Neural cell (in vitro differentiated cells): ENCODE measurements around the gene GTPBP10. TPM values are rescaled to one million over a fixed set of nuclear protein-coding genes. Genes with fewer than 3 reads are reported as not detected.

Source experiments
- H2AFZ ChIP-seq: fragments of 200-600, 300-800 bp; sonication (generic), shearing (Covaris generic); 2 replicates; pipeline ENCODE4 v1.6.0; 2014; ENCODE audit warnings: low read depth, mild to moderate bottlenecking, antibody characterized with exemption, low read length, moderate library complexity
- H3F3A ChIP-seq: fragments of 200-600 bp; shearing (Covaris generic); 2 replicates; pipeline ENCODE4 v1.6.1; 2016; ENCODE audit warnings: mild to moderate bottlenecking, moderate library complexity, mixed read lengths, antibody characterized with exemption, low read length; ENCODE audit not compliant: insufficient read depth, poor library complexity, severe bottlenecking
- H3K27ac ChIP-seq: fragments of 200-600, 300-800 bp; sonication (generic), shearing (Covaris generic); 2 replicates; pipeline ENCODE4 v1.5.1; 2014; ENCODE audit warnings: mild to moderate bottlenecking, low read length, moderate library complexity
- H3K27me3 ChIP-seq: fragments of 300-800, 200-600 bp; sonication (generic), shearing (Covaris generic); 2 replicates; pipeline ENCODE4 v1.6.0; 2014; ENCODE audit warnings: mild to moderate bottlenecking, low read depth, low read length, moderate library complexity; ENCODE audit not compliant: insufficient read depth
- H3K36me3 ChIP-seq: fragments of 300-800, 200-600 bp; sonication (generic), shearing (Covaris generic); 2 replicates; pipeline ENCODE4 v1.5.1; 2014; ENCODE audit warnings: mild to moderate bottlenecking, antibody characterized with exemption, low read length, moderate library complexity; ENCODE audit not compliant: insufficient read depth
- H3K4me2 ChIP-seq: fragments of 300-800, 200-600 bp; sonication (generic), shearing (Covaris generic); 2 replicates; pipeline ENCODE4 v1.6.0; 2014; ENCODE audit warnings: mild to moderate bottlenecking, low read length
- H3K4me3 ChIP-seq: fragments of 300-800, 200-600 bp; sonication (generic), shearing (Covaris generic); 2 replicates; pipeline ENCODE4 v1.5.1; 2014; ENCODE audit warnings: mild to moderate bottlenecking, low read length, moderate library complexity
- H3K79me2 ChIP-seq: fragments of 200-600 bp; shearing (Covaris generic); replicated peaks from 2 replicates; pipeline ENCODE4 v1.6.0; 2014; ENCODE audit warnings: mild to moderate bottlenecking, low read length, moderate library complexity; ENCODE audit not compliant: insufficient read depth
- H3K9ac ChIP-seq: fragments of 300-800, 200-600 bp; sonication (generic), shearing (Covaris generic); 2 replicates; pipeline ENCODE4 v1.6.1; 2016; ENCODE audit warnings: mild to moderate bottlenecking, low read length, mixed read lengths
- H3K9me2 ChIP-seq: fragments of 200-600 bp; shearing (Covaris generic); 2 replicates; pipeline ENCODE4 v1.6.1; 2016; ENCODE audit warnings: mild to moderate bottlenecking, low read length, mixed read lengths; ENCODE audit not compliant: insufficient read depth
- H3K9me3 ChIP-seq: fragments of 200-600, 300-800 bp; sonication (generic), shearing (Covaris generic); 2 replicates; pipeline ENCODE4 v1.6.1; 2016; ENCODE audit warnings: mild to moderate bottlenecking, mixed run types, low read length, moderate library complexity, mixed read lengths
- H4K20me1 ChIP-seq: fragments of 200-600 bp; shearing (Covaris generic); 2 replicates; pipeline ENCODE4 v1.6.1; 2016; ENCODE audit warnings: mild to moderate bottlenecking, mixed run types; ENCODE audit not compliant: insufficient read depth
- EP300 ChIP-seq: fragments of 450-650 bp; conservative IDR thresholded peaks from 2 replicates; pipeline ENCODE4 v1.6.1; 2014; ENCODE audit warnings: antibody characterized with exemption, mild to moderate bottlenecking, moderate library complexity; ENCODE audit not compliant: poor library complexity, severe bottlenecking
- EZH2 ChIP-seq: fragments of 200-600, 300-800 bp; shearing (Covaris generic), sonication (generic); IDR thresholded peaks from 2 replicates; pipeline ENCODE4 v1.6.1; 2014; ENCODE audit warnings: antibody characterized with exemption, low read length, borderline replicate concordance, mild to moderate bottlenecking; ENCODE audit not compliant: insufficient read depth, poor library complexity, severe bottlenecking
- MXI1 ChIP-seq: fragments of 450-650 bp; conservative IDR thresholded peaks from 2 replicates; pipeline ENCODE4 v1.6.1; 2014; ENCODE audit warnings: antibody characterized with exemption, mild to moderate bottlenecking; ENCODE audit not compliant: poor library complexity, severe bottlenecking
- POLR2AphosphoS5 ChIP-seq: IDR thresholded peaks from 2 replicates; pipeline ENCODE4 v1.6.1; 2012
- RAD21 ChIP-seq: fragments of 450-650 bp; conservative IDR thresholded peaks from 2 replicates; pipeline ENCODE4 v1.6.1; 2014; ENCODE audit warnings: antibody characterized with exemption, mild to moderate bottlenecking, moderate library complexity
- SMC3 ChIP-seq: fragments of 450-650 bp; conservative IDR thresholded peaks from 2 replicates; pipeline ENCODE4 v1.6.1; 2014; ENCODE audit warnings: antibody characterized with exemption, mild to moderate bottlenecking, moderate library complexity; ENCODE audit not compliant: poor library complexity
- TAF1 ChIP-seq: IDR thresholded peaks from 2 replicates; pipeline ENCODE4 v1.6.1; 2012; ENCODE audit warnings: low read depth
- polyA plus RNA-seq: library from polyadenylated mRNA; depleted of rRNA; stranded (reverse); fragments of >200 nt; gene quantifications from 2 replicates; pipeline ENCODE4 v1.2.3, GENCODE V29; 2014
- TF ChIP-seq, protein P1 (sequence below): fragments of 450-650 bp; IDR thresholded peaks from 2 replicates; pipeline ENCODE4 v1.5.1; 2014; ENCODE audit warnings: antibody characterized with exemption, mild to moderate bottlenecking, moderate library complexity; ENCODE audit not compliant: poor library complexity, severe bottlenecking
- TF ChIP-seq, protein P2 (sequence below): IDR thresholded peaks from 2 replicates; pipeline ENCODE4 v1.6.1; 2012; ENCODE audit warnings: borderline replicate concordance

GTPBP10 gene
- polyA plus RNA-seq, 1 donor from 2014 or later = 22.8 TPM

DNA sequence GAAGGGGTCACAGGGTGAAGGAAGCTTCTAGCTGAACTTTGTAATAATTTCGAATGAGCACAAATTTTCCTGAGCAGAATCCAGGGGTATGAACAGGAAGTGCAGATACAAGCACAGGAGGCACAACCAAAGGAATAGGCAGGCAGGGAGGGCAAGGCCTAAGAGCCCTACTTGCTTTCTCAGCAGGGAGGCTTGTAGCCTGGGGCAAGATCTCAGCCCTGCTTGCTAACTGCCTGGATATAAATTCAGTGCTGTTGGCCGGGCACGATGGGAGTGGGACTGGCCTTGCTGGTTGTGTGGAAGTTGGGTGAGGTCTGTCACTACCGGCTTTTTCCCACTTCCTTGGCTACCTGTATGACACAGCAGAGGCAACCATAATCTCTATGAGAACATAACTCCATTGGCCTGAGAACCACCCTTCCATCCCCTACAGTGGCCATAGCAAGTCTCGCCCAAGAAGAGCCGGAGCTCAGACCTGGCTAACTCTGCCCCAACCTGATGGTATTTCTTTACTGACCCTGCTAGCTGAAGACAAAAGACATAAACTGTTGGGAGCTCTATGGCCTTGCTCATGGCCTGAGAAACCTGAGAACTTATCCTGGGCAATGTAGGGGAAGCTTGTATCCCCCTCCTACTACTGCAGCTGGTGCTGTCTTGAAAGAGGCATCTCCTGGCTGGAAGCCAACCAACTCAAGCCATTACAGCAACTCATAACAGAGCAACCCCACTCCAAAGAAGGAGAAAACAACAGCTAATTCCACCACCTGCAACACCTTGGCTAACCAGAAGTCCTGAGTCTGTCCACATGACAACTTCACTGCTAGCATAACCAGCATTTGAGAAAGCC is 84.3 kb downstream of the GTPBP10 start:
- no peaks in the 10 kb centered on the region for H3K27me3 ChIP-seq
- no peak overlapping the region for H3K9ac ChIP-seq
- H3K4me2 ChIP-seq = no peak overlapping the region
- no peak overlapping the region for H2AFZ ChIP-seq
- no peaks in the 10 kb centered on the region for H3K36me3 ChIP-seq
- H3K9me3 ChIP-seq = no peaks in the 10 kb centered on the region
- no peaks in the 10 kb centered on the region for H3K9me2 ChIP-seq
- no peaks in the 10 kb centered on the region for H4K20me1 ChIP-seq
- H3K27ac ChIP-seq = no peak overlapping the region
- no peaks in the 10 kb centered on the region for H3F3A ChIP-seq
- H3K79me2 ChIP-seq = no peaks in the 10 kb centered on the region
- H3K4me3 ChIP-seq = no peak overlapping the region
- TF ChIP-seq SMC3 (no peak), MXI1 (no peak), TAF1 (no peak), RAD21 (no peak)
- TF ChIP-seq, protein P1, sequence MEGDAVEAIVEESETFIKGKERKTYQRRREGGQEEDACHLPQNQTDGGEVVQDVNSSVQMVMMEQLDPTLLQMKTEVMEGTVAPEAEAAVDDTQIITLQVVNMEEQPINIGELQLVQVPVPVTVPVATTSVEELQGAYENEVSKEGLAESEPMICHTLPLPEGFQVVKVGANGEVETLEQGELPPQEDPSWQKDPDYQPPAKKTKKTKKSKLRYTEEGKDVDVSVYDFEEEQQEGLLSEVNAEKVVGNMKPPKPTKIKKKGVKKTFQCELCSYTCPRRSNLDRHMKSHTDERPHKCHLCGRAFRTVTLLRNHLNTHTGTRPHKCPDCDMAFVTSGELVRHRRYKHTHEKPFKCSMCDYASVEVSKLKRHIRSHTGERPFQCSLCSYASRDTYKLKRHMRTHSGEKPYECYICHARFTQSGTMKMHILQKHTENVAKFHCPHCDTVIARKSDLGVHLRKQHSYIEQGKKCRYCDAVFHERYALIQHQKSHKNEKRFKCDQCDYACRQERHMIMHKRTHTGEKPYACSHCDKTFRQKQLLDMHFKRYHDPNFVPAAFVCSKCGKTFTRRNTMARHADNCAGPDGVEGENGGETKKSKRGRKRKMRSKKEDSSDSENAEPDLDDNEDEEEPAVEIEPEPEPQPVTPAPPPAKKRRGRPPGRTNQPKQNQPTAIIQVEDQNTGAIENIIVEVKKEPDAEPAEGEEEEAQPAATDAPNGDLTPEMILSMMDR = no peak

DNA sequence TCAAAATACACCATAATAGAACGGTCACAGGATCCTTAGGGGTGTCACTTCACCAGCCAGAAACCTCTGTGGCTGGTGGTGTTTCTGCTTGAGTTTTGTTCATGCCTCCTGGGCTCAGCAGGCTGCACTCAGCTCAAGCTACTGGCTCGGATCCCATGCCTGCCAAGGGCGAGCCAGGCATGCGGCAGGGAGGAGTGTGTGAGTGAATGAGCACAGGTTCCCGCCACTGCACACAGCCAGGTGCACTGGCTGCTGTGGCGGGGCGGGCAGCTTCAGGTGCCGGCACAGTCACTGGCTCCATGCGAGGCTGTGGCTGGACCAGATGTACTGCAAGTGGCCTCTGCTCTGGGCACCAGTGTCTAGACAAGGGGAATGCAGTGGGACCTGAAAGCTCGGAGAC is 86.2 kb downstream of the GTPBP10 start:
- Histone ChIP-seq H3K27ac (no peak overlapping the region), H4K20me1 (no peaks in the 10 kb centered on the region), H3K4me3 (no peak overlapping the region), H3K4me2 (no peak overlapping the region), H3K36me3 (no peaks in the 10 kb centered on the region), H3K9ac (no peak overlapping the region), H2AFZ (no peak overlapping the region), H3K27me3 (no peaks in the 10 kb centered on the region), H3K9me2 (no peaks in the 10 kb centered on the region), H3F3A (no peaks in the 10 kb centered on the region), H3K9me3 (no peaks in the 10 kb centered on the region), H3K79me2 (no peaks in the 10 kb centered on the region)
- TF ChIP-seq EP300 (no peak), RAD21 (no peak), TAF1 (no peak), SMC3 (no peak), POLR2AphosphoS5 (no peak), EZH2 (no peak), MXI1 (no peak)
- TF ChIP-seq, protein P1 = no peak
- TF ChIP-seq, protein P2, sequence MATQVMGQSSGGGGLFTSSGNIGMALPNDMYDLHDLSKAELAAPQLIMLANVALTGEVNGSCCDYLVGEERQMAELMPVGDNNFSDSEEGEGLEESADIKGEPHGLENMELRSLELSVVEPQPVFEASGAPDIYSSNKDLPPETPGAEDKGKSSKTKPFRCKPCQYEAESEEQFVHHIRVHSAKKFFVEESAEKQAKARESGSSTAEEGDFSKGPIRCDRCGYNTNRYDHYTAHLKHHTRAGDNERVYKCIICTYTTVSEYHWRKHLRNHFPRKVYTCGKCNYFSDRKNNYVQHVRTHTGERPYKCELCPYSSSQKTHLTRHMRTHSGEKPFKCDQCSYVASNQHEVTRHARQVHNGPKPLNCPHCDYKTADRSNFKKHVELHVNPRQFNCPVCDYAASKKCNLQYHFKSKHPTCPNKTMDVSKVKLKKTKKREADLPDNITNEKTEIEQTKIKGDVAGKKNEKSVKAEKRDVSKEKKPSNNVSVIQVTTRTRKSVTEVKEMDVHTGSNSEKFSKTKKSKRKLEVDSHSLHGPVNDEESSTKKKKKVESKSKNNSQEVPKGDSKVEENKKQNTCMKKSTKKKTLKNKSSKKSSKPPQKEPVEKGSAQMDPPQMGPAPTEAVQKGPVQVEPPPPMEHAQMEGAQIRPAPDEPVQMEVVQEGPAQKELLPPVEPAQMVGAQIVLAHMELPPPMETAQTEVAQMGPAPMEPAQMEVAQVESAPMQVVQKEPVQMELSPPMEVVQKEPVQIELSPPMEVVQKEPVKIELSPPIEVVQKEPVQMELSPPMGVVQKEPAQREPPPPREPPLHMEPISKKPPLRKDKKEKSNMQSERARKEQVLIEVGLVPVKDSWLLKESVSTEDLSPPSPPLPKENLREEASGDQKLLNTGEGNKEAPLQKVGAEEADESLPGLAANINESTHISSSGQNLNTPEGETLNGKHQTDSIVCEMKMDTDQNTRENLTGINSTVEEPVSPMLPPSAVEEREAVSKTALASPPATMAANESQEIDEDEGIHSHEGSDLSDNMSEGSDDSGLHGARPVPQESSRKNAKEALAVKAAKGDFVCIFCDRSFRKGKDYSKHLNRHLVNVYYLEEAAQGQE = no peak
